ENCODE results near the gene DVL1. TPM values are rescaled to one million over a fixed set of nuclear protein-coding genes. Genes with fewer than 3 reads are reported as not detected.

DVL1 gene
- total RNA-seq, 1 donor from 2014 or later, result 66.0 TPM

DNA sequence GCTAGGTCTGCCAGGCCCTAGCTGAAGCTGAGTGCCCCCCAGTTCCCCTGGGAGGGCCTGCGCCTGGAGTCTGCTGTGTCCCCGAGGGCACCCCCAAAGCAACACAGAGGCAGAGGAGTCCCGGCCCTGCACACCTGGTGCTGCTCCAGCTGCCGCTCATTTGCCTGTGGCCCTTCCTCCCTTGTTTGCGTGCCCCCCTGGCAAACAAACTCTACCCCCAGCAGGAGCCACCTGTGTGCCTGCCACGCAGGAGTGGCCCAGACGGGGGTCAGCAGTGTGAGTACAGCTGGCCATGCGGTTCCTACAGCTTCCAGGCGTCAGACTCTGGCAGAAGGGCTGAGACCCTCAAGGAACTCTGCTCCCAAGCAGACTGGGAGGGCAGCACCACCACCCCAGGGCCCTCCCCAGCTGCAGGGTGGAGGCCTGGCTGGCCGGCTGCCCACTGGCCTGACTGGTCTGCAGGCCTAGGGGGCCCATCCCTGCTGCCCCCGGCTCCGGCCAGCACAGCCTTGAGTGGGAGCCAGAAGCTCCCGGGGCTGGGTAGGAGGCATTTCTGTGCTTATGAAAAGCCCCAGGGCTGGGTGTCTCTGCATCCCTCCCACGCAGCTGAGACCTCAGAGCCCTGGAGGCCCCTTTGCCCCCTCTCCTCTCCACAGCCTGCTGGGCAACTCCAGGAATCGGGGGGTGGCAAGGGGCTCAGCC lies 18.7 kb downstream of the DVL1 start:
- Histone ChIP-seq H3K36me3 (peaks cover 17% of the 10 kb centered on the region), H3K27ac (no peak overlapping the region), H3K4me1 (peaks cover 11% of the 10 kb centered on the region), H3K9me3 (no peaks in the 10 kb centered on the region), H3K4me3 (no peak overlapping the region), H3K27me3 (no peaks in the 10 kb centered on the region)
- ATAC-seq, result no peak
- DNase-seq, result no peak
- TF ChIP-seq, protein P1, sequence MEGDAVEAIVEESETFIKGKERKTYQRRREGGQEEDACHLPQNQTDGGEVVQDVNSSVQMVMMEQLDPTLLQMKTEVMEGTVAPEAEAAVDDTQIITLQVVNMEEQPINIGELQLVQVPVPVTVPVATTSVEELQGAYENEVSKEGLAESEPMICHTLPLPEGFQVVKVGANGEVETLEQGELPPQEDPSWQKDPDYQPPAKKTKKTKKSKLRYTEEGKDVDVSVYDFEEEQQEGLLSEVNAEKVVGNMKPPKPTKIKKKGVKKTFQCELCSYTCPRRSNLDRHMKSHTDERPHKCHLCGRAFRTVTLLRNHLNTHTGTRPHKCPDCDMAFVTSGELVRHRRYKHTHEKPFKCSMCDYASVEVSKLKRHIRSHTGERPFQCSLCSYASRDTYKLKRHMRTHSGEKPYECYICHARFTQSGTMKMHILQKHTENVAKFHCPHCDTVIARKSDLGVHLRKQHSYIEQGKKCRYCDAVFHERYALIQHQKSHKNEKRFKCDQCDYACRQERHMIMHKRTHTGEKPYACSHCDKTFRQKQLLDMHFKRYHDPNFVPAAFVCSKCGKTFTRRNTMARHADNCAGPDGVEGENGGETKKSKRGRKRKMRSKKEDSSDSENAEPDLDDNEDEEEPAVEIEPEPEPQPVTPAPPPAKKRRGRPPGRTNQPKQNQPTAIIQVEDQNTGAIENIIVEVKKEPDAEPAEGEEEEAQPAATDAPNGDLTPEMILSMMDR (IDR thresholded peaks at IDR 0.05), result no peak
- intact Hi-C loops (cut with DNase I), result no loop called here

DNA sequence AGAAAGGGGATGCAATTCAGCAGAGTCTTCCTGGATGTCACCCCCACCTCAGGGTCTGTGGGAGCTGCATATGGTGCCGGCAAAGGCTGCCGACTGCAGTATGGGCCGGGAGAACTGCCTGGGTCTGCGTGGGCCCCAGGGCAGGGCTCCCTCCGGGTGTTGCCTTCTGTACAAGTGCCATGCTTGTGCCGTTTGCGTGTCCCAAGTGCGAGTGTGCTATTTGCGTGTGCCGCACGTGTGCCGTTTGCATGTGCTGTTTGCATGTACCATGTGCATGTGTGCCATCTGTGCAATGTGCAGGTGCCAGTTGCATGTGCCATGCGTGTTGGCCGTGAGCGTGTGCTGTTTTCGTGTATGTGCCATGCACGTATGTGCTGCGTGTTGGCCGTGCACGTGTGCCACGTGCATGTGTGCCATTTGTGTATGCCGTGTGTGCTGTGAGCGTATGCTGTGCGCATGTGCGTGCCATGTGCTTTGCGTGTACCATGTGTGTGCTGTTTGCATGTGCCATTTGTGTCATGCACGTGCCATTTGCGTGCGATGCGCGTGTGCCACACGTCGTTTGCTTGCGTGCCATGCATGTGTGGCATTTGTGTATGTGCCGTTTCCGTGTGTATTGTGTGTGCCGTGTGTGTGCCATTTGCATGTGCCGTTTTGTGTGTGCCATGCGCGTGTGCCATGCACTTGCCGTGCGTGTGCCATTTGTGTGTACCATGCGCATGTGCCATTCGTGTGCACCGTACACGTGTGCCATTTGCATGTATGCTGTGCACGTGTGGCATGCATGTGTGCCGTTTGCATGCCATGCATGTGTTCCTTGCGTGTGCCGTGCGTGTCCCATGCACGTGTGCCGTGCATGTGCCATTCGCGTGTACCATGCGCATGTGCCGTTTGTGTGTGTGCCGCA lies 19.7 kb downstream of the DVL1 start:
- DNase-seq (no peak), ATAC-seq (no peak)
- Histone ChIP-seq H3K4me1 (peaks cover 15% of the 10 kb centered on the region), H3K27ac (no peak overlapping the region), H3K4me3 (no peak overlapping the region), H3K9me3 (no peaks in the 10 kb centered on the region), H3K27me3 (no peaks in the 10 kb centered on the region), H3K36me3 (peaks cover 17% of the 10 kb centered on the region)
- TF ChIP-seq, protein P1 (IDR thresholded peaks at IDR 0.05), result no peak
- intact Hi-C loops (cut with DNase I), result no loop called here

DNA sequence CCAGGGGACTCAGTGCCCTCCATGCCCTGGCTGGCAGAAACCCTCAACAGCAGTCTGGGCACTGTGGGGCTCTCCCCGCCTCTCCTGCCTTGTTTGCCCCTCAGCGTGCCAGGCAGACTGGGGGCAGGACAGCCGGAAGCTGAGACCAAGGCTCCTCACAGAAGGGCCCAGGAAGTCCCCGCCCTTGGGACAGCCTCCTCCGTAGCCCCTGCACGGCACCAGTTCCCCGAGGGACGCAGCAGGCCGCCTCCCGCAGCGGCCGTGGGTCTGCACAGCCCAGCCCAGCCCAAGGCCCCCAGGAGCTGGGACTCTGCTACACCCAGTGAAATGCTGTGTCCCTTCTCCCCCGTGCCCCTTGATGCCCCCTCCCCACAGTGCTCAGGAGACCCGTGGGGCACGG lies 21.0 kb downstream of the DVL1 start:
- ATAC-seq (no peak), DNase-seq (no peak)
- intact Hi-C loops (cut with DNase I), result no loop called here
- Histone ChIP-seq H3K4me3 (no peak overlapping the region), H3K9me3 (no peaks in the 10 kb centered on the region), H3K27ac (no peak overlapping the region), H3K4me1 (peaks cover 19% of the 10 kb centered on the region), H3K36me3 (peaks cover 17% of the 10 kb centered on the region), H3K27me3 (no peaks in the 10 kb centered on the region)
- TF ChIP-seq, protein P1 (IDR thresholded peaks at IDR 0.05), result no peak

DNA sequence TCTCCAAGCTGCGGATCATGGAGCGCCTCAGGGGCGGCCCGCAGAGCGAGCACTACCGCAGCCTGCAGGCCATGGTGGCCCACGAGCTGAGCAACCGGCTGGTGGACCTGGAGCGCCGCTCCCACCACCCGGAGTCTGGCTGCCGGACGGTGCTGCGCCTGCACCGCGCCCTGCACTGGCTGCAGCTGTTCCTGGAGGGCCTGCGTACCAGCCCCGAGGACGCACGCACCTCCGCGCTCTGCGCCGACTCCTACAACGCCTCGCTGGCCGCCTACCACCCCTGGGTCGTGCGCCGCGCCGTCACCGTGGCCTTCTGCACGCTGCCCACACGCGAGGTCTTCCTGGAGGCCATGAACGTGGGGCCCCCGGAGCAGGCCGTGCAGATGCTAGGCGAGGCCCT lies 21.9 kb downstream of the DVL1 start:
- Histone ChIP-seq H3K9me3 (no peaks in the 10 kb centered on the region), H3K27me3 (no peaks in the 10 kb centered on the region), H3K36me3 (peaks cover 17% of the 10 kb centered on the region), H3K27ac (no peak overlapping the region), H3K4me1 (peaks cover 24% of the 10 kb centered on the region), H3K4me3 (no peak overlapping the region)
- DNase-seq (no peak), ATAC-seq (no peak)
- TF ChIP-seq, protein P1 (IDR thresholded peaks at IDR 0.05), result no peak
- intact Hi-C loops (cut with DNase I), result no loop called here

DNA sequence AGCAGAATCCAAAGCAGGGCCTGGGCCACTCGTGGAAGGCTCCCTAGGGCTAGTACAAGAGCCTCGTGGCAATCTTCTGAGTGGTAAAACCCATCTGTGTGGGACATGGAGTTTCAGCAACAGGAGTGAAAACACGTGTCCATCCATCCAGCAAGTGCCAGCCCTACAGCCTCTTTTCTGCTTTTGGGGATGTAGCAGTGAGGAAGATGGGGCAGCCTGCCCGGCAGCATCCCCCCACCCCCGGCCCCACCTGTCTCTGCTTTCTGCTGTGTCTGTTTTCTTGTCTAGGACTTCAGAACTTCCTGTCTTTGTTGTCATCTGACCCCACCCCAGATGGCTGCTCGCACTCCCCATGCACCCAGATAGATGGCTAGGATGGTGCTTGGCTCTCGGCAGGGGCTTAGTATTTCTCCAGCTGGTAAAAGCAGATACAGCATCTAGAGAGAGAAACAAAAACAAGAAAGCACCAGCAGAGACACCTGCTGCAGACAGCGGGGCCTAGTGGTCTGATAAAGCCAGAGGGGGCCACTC lies 23.1 kb downstream of the DVL1 start:
- ATAC-seq, result no peak

More for the DNA sequence above, 23.1 kb downstream of the DVL1 start:
- intact Hi-C loops (cut with DNase I), result no loop called here
- peaks cover 27% of the 10 kb centered on the region for H3K4me1 ChIP-seq
- no peak for DNase-seq
- H3K9me3 ChIP-seq, result no peaks in the 10 kb centered on the region
- no peak overlapping the region for H3K27ac ChIP-seq
- peak overlapping the region; percentile 98 for H3K4me3 ChIP-seq
- peaks cover 17% of the 10 kb centered on the region for H3K36me3 ChIP-seq
- no peaks in the 10 kb centered on the region for H3K27me3 ChIP-seq
- TF ChIP-seq, protein P1 (IDR thresholded peaks at IDR 0.05), result no peak

Measured in upper lobe of right lung (tissue), 1 donor.